Spleen (tissue), 11 donors: ENCODE measurements around the gene GADD45GIP1. TPM values are rescaled to one million over a fixed set of nuclear protein-coding genes. Genes with fewer than 3 reads are reported as not detected.
A peak's percentile ranks its signal among the peaks of the same experiment; 100 is the strongest.
"Not testable (repeated sequence)": the region's sequence is repeated elsewhere in the genome, so short reads cannot be mapped to it uniquely, and the experiment has no call there.

Experiments
- DNase-seq: peaks from one replicate; pipeline ENCODE4 v3.0.0-alpha.2; 2020
- H3K27ac ChIP-seq, 8 donors: fragments of 200-600 bp; sonication (generic) in 7 of 8; 1 replicate in 4 of 8; 2 replicates in 4 of 8; pipeline versions ENCODE4 v1.5.0 to v1.8.0; 2016 to 2021; ENCODE audit warnings: inconsistent platforms in 4 of 8, mild to moderate bottlenecking in 4 of 8, moderate library complexity in 1 of 8
- H3K27me3 ChIP-seq, 7 donors: fragments of 200-600 bp; sonication (generic) in 6 of 7; replicated peaks in 1 of 7; 1 replicate in 4 of 7; 2 replicates in 3 of 7; pipeline versions ENCODE4 v1.5.0 to v1.8.0; 2016 to 2021; ENCODE audit warnings: inconsistent platforms in 3 of 7, mild to moderate bottlenecking in 1 of 7
- H3K36me3 ChIP-seq, 6 donors: fragments of 200-600 bp; sonication (generic) in 5 of 6; 1 replicate in 4 of 6; 2 replicates in 2 of 6; pipeline versions ENCODE4 v1.5.0 to v1.8.0; 2016 to 2021; ENCODE audit warnings: inconsistent platforms in 2 of 6
- H3K4me1 ChIP-seq, 6 donors: fragments of 200-600 bp; sonication (generic) in 5 of 6; 1 replicate in 3 of 6; 2 replicates in 3 of 6; pipeline versions ENCODE4 v1.5.0 to v1.8.0; 2016 to 2021; ENCODE audit warnings: inconsistent platforms in 3 of 6
- H3K4me3 ChIP-seq, 8 donors: fragments of 200-600 bp; sonication (generic) in 7 of 8; 1 replicate in 4 of 8; 2 replicates in 4 of 8; pipeline versions ENCODE4 v1.5.0 to v1.8.0; 2016 to 2021; ENCODE audit warnings: inconsistent platforms in 4 of 8, mild to moderate bottlenecking in 4 of 8, moderate library complexity in 2 of 8
- H3K9me3 ChIP-seq, 8 donors: fragments of 200-600 bp; sonication (generic) in 7 of 8; 1 replicate in 4 of 8; 2 replicates in 4 of 8; pipeline versions ENCODE4 v1.5.0 to v1.8.0; 2016 to 2021; ENCODE audit warnings: inconsistent platforms in 4 of 8
- CTCF ChIP-seq, 11 experiments: fragments of 200-600 bp in 7 of 11; fragments of 450-650 bp in 4 of 11; sonication (generic) in 4 of 11; IDR thresholded peaks in 8 of 11; conservative IDR thresholded peaks in 3 of 11; 1 replicate in 7 of 11; 2 replicates in 4 of 11; pipeline versions ENCODE4 v1.4.0 to v1.8.0; 2016 to 2021; ENCODE audit warnings: antibody characterized with exemption in 11 of 11, inconsistent platforms in 4 of 11, mild to moderate bottlenecking in 1 of 11
- POLR2A ChIP-seq, 3 donors: fragments of 450-650 bp; IDR thresholded peaks; one replicate each; pipeline ENCODE4 v1.5.1; 2017; ENCODE audit warnings: antibody characterized with exemption in 3 of 3, mild to moderate bottlenecking in 1 of 3
- POLR2AphosphoS5 ChIP-seq, 3 donors: sonication (generic); formaldehyde crosslinking; IDR thresholded peaks; one replicate each; pipeline ENCODE4 v1.5.1; 2017; ENCODE audit warnings: antibody characterized with exemption in 3 of 3
- WGBS, 5 donors: extraction: QIAGEN DNeasy Blood & Tissue Kit in 3 of 5; methylation state at CpG; one replicate each; pipeline versions ENCODE4 v1.1.5 to v1.1.7; 2013 to 2018; 5-methylcytosine and 5-hydroxymethylcytosine counted together
- intact Hi-C: fragments of 100-400 bp; cut with DNase I; formaldehyde crosslinking; loops from one replicate; pipeline ENCODE4 v1.15.0; 2023; ENCODE audit warnings: low total_unique reads
- polyA plus RNA-seq, 3 donors: library from polyadenylated mRNA; stranded (reverse); fragments of 200-250 nt; gene quantifications; one replicate each; pipeline ENCODE4 v1.2.1, GENCODE V29; 2013
- total RNA-seq, 7 donors: library from RNA; depleted of rRNA in 3 of 7; stranded (reverse); fragments of >200 nt in 3 of 7; fragmentation: NEBNext Ultra II Directional in 4 of 7; extraction: Animal tissue kit (Norgen Biotek cat#: 25700) in 4 of 7; gene quantifications; one replicate each; pipeline versions ENCODE4 v1.1.0 to v1.2.1, GENCODE V29; 2016 to 2021
- donor health status: healthy with polysubstance abuse.
- donor health status: DM: no; HTN: no; CAD: no; lungs with moderate emphysema.
- donor health status: DM: no; HTN: no; CAD: no.
- donor health status: Bipolar disorder and iron deficiency.
- donor health status: healthy.
- donor health status: DM: no; HTN: no; CAD: no.
- donor health status: DM: yes; HTN: yes; CAD: no.

GADD45GIP1 gene
- total and polyA plus RNA-seq, 10 donors, result 12.8 to 47.9 (median 21.8) TPM

GRCh38 chr19:12954612-12954962 lies 2.4 kb downstream of the GADD45GIP1 start:
- Histone ChIP-seq H3K4me3 (no peak overlapping the region), H3K27ac (peak overlapping the region in 6 of 8 donors; percentile 43 to 93 (median 68)), H3K9me3 (no peaks in the 10 kb centered on the region), H3K4me1 (peaks cover 36 to 74% (median 54%) of the 10 kb centered on the region in 6 donors), H3K36me3 (peaks cover 0 to 61% (median 48%) of the 10 kb centered on the region in 6 donors), H3K27me3 (no peaks in the 10 kb centered on the region)
- WGBS, 5 donors, result 16 to 42% (median 29%) methylated on average over 1 of the region's 1 CpG
- TF ChIP-seq CTCF (IDR thresholded peaks at IDR 0.05 in 8 of 11, conservative IDR thresholded peaks at IDR 0.05 in 3 of 11) (no peak), POLR2AphosphoS5 (IDR thresholded peaks at IDR 0.05) (no peak)
- DNase-seq, result no peak
- intact Hi-C loops, result no loop called here

GRCh38 chr19:12953799-12954611 lies 3.0 kb downstream of the GADD45GIP1 start:
- Histone ChIP-seq H3K27me3 (no peaks in the 10 kb centered on the region), H3K9me3 (no peaks in the 10 kb centered on the region), H3K36me3 (peaks cover 5 to 67% (median 53%) of the 10 kb centered on the region in 6 donors), H3K27ac (peak overlapping the region in 7 of 8 donors; percentile 44 to 93 (median 73)), H3K4me1 (peaks cover 36 to 80% (median 57%) of the 10 kb centered on the region in 6 donors), H3K4me3 (no peak overlapping the region)
- no peak for DNase-seq
- TF ChIP-seq POLR2AphosphoS5 (IDR thresholded peaks at IDR 0.05) (peak in 2 of 3 donors; percentile 28 to 65), POLR2A (IDR thresholded peaks at IDR 0.05) (no peak)
- 54 to 75% (median 62%) methylated on average over 11 to 12 of the region's 12 CpGs for WGBS, 5 donors
- intact Hi-C loops, result no loop called here

- Histone ChIP-seq H3K4me1 (peaks cover 36 to 87% (median 59%) of the 10 kb centered on the region in 6 donors), H3K4me3 (no peak overlapping the region), H3K27me3 (no peaks in the 10 kb centered on the region), H3K9me3 (no peaks in the 10 kb centered on the region), H3K36me3 (peaks cover 5 to 74% (median 61%) of the 10 kb centered on the region in 6 donors), H3K27ac (peak overlapping the region; percentile 27 to 93 (median 67))
- WGBS, 5 donors, result 41 to 64% (median 51%) methylated on average over 11 of the region's 11 CpGs
- DNase-seq, result no peak
- peak in 2 of 3 donors; percentile 49 to 71 for TF ChIP-seq POLR2AphosphoS5 (IDR thresholded peaks at IDR 0.05)
- TF ChIP-seq CTCF (IDR thresholded peaks at IDR 0.05 in 8 of 11, conservative IDR thresholded peaks at IDR 0.05 in 3 of 11), result no peak
- intact Hi-C loops, result no loop called here
Observed at GRCh38 chr19:12953138-12953798, 3.8 kb downstream of the GADD45GIP1 start.

DNA sequence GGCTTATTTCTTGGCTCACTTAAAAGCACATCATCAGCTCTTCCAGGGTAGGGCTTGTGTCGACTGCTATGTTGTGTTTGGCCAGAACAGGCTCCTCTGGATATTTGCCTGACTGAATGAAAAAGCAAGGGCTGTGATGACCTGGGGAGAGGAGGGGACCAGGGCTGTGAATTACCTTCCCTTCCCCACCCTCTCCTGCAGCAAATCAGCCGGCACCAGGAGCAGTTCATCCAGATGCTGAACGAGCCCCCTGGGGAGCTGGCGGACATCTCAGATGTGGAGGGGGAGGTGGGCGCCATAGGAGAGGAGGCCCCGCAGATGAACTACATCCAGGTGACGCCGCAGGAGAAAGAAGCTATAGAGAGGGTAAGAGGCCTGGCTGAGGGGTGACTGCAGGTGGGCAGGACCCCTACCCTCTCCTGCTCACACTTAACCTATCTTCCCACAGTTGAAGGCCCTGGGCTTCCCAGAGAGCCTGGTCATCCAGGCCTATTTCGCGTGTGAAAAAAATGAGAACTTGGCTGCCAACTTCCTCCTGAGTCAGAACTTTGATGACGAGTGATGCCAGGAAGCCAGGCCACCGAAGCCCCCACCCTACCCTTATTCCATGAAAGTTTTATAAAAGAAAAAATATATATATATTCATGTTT lies 4.4 kb downstream of the GADD45GIP1 start:
- Histone ChIP-seq H3K4me1 (peaks cover 36 to 89% (median 63%) of the 10 kb centered on the region in 6 donors), H3K36me3 (peaks cover 5 to 81% (median 67%) of the 10 kb centered on the region in 6 donors), H3K4me3 (no peak overlapping the region), H3K27me3 (no peaks in the 10 kb centered on the region), H3K27ac (peak overlapping the region; percentile 7 to 93 (median 67)), H3K9me3 (no peaks in the 10 kb centered on the region)
- WGBS, 5 donors, result 58 to 74% (median 60%) methylated on average over 12 of the region's 12 CpGs
- DNase-seq, result no peak
- intact Hi-C loops, result no loop called here
- TF ChIP-seq POLR2A (IDR thresholded peaks at IDR 0.05) (no peak), POLR2AphosphoS5 (IDR thresholded peaks at IDR 0.05) (no peak), CTCF (IDR thresholded peaks at IDR 0.05 in 8 of 11, conservative IDR thresholded peaks at IDR 0.05 in 3 of 11) (no peak)

DNA sequence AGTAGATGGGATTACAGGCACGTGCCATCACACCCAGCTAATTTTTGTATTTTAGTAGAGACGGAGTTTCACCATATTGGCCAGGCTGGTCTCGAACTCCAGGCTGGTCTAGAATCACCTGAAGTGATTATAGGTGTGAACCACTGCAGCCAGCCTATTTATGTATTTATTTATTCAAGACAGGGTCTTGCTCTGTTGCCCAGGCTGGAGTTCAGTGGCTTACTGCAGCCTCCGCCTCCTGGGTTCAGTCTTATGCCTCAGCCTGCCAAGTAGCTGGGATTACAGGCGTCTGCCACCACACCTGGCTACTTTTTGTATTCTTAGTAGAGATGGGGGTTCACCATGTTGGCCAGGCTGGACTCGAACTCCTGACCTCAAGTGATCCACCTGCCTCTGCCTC lies 5.0 kb downstream of the GADD45GIP1 start:
- Histone ChIP-seq H3K36me3 (peaks cover 5 to 84% (median 70%) of the 10 kb centered on the region in 6 donors), H3K4me1 (peaks cover 39 to 90% (median 66%) of the 10 kb centered on the region in 6 donors), H3K27ac (peak overlapping the region in 7 of 8 donors; percentile 7 to 93 (median 73))
- DNase-seq, H3K27me3 ChIP-seq, intact Hi-C loops, H3K9me3 ChIP-seq, H3K4me3 ChIP-seq: not testable (repeated sequence)
- WGBS, 5 donors, result 90 to 93% (median 93%) methylated on average over 6 of the region's 6 CpGs
